ENCODE results near the gene LRRC72. TPM values are rescaled to one million over a fixed set of nuclear protein-coding genes. Genes with fewer than 3 reads are reported as not detected.
"Not testable (repeated sequence)": the region's sequence is repeated elsewhere in the genome, so short reads cannot be mapped to it uniquely, and the experiment has no call there.

LRRC72 gene
- total RNA-seq, 1 donor from 2014 or later: not detected

DNA sequence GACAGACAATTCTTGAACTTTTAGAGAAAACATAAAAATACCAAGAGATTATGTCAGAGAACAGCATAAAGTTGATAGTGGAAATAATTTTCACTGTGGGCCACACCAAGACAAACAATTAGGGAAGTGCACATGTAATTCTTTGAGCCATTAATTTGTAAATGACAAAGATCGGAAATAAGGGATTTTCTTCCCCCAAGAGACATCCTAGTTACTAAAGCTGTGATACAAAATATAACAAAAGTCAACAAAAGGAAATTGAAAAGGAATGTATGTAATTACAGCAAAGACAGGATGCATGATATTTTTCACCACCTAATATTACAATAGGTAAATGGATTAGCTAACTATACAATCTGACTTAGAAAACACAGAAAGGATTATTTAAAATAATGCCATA lies 12.4 kb upstream of the LRRC72 start:
- Histone ChIP-seq H3K9ac (ENCODE audit: low read length) (no peak overlapping the region), H3K79me2 (ENCODE audit: insufficient read depth, low read length) (no peaks in the 10 kb centered on the region), H3K27me3 (ENCODE audit: insufficient read depth, low read length) (no peaks in the 10 kb centered on the region), H3K4me2 (ENCODE audit: low read length) (no peak overlapping the region), H3K4me3 (ENCODE audit: insufficient read depth, low read depth, low read length) (no peak overlapping the region), H3K27ac (ENCODE audit: low read depth, low read length) (no peak overlapping the region), H3K4me1 (ENCODE audit: insufficient read depth, low read length) (no peaks in the 10 kb centered on the region), H4K20me1 (ENCODE audit: insufficient read depth, low read length) (no peaks in the 10 kb centered on the region), H3K9me3 (ENCODE audit: insufficient read depth, low read depth, low read length) (no peaks in the 10 kb centered on the region), H3K36me3 (ENCODE audit: insufficient read depth, low read length) (no peaks in the 10 kb centered on the region), H2AFZ (ENCODE audit: low read depth, low read length) (no peak overlapping the region)
- peaks cover 1% of the 10 kb centered on the region for H3K27me3 Mint-ChIP-seq (ENCODE audit: low read depth, unreplicated experiment)
- DNase-seq (ENCODE audit: low read depth): no peak
- no peak overlapping the region for H3K4me3 Mint-ChIP-seq (ENCODE audit: unreplicated experiment)
- no peak for TF ChIP-seq EZH2 (IDR thresholded peaks at IDR 0.05; ENCODE audit: insufficient read depth, low read length)
- TF ChIP-seq, protein P1, sequence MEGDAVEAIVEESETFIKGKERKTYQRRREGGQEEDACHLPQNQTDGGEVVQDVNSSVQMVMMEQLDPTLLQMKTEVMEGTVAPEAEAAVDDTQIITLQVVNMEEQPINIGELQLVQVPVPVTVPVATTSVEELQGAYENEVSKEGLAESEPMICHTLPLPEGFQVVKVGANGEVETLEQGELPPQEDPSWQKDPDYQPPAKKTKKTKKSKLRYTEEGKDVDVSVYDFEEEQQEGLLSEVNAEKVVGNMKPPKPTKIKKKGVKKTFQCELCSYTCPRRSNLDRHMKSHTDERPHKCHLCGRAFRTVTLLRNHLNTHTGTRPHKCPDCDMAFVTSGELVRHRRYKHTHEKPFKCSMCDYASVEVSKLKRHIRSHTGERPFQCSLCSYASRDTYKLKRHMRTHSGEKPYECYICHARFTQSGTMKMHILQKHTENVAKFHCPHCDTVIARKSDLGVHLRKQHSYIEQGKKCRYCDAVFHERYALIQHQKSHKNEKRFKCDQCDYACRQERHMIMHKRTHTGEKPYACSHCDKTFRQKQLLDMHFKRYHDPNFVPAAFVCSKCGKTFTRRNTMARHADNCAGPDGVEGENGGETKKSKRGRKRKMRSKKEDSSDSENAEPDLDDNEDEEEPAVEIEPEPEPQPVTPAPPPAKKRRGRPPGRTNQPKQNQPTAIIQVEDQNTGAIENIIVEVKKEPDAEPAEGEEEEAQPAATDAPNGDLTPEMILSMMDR (IDR thresholded peaks at IDR 0.05; ENCODE audit: insufficient read depth, low read depth, low read length): no peak
- H3K4me1 Mint-ChIP-seq (ENCODE audit: low read depth, unreplicated experiment): no peaks in the 10 kb centered on the region
- FAIRE-seq: no peak
- no peak overlapping the region for H3K27ac Mint-ChIP-seq (ENCODE audit: unreplicated experiment)
- H3K9me3 Mint-ChIP-seq (ENCODE audit: unreplicated experiment): no peaks in the 10 kb centered on the region
- no peaks in the 10 kb centered on the region for H3K36me3 Mint-ChIP-seq (ENCODE audit: low read depth, unreplicated experiment)

DNA sequence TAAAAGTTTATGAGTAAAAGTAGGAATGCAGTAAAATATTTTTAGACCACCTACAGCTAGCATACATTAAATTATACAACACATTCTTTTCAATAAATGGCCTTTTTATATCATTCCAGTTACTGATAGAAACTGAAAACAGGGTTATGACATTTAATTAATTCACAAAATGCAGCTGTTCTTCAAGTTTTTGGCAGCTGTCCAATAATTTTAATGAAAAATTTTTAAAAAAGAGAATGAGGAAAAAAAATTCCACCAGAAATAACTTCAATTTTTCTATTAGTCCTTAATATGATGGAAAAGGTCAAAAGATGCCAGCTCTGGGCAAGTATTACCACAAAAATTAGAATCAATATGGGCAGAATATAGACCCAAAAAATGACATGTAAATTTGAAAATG lies 11.9 kb upstream of the LRRC72 start:
- H3K79me2 ChIP-seq (ENCODE audit: insufficient read depth, low read length): no peaks in the 10 kb centered on the region
- no peaks in the 10 kb centered on the region for H3K9me3 Mint-ChIP-seq (ENCODE audit: unreplicated experiment)
- H3K27me3 Mint-ChIP-seq (ENCODE audit: low read depth, unreplicated experiment): peaks cover 1% of the 10 kb centered on the region
- H3K4me3 Mint-ChIP-seq (ENCODE audit: unreplicated experiment): no peak overlapping the region
- FAIRE-seq (no peak), DNase-seq (ENCODE audit: low read depth) (no peak)
- H3K36me3 Mint-ChIP-seq (ENCODE audit: low read depth, unreplicated experiment): no peaks in the 10 kb centered on the region
- no peak overlapping the region for H2AFZ ChIP-seq (ENCODE audit: low read depth, low read length)
- no peaks in the 10 kb centered on the region for H4K20me1 ChIP-seq (ENCODE audit: insufficient read depth, low read length)
- no peaks in the 10 kb centered on the region for H3K27me3 ChIP-seq (ENCODE audit: insufficient read depth, low read length)
- no peaks in the 10 kb centered on the region for H3K9me3 ChIP-seq (ENCODE audit: insufficient read depth, low read depth, low read length)
- H3K4me3 ChIP-seq (ENCODE audit: insufficient read depth, low read depth, low read length): no peak overlapping the region
- H3K27ac Mint-ChIP-seq (ENCODE audit: unreplicated experiment): no peak overlapping the region
- H3K27ac ChIP-seq (ENCODE audit: low read depth, low read length): no peak overlapping the region
- H3K36me3 ChIP-seq (ENCODE audit: insufficient read depth, low read length): no peaks in the 10 kb centered on the region
- H3K9ac ChIP-seq (ENCODE audit: low read length): no peak overlapping the region
- no peak for TF ChIP-seq EZH2 (IDR thresholded peaks at IDR 0.05; ENCODE audit: insufficient read depth, low read length)
- TF ChIP-seq, protein P1 (IDR thresholded peaks at IDR 0.05; ENCODE audit: insufficient read depth, low read depth, low read length): no peak
- no peaks in the 10 kb centered on the region for H3K4me1 ChIP-seq (ENCODE audit: insufficient read depth, low read length)
- no peak overlapping the region for H3K4me2 ChIP-seq (ENCODE audit: low read length)
- H3K4me1 Mint-ChIP-seq (ENCODE audit: low read depth, unreplicated experiment): no peaks in the 10 kb centered on the region

DNA sequence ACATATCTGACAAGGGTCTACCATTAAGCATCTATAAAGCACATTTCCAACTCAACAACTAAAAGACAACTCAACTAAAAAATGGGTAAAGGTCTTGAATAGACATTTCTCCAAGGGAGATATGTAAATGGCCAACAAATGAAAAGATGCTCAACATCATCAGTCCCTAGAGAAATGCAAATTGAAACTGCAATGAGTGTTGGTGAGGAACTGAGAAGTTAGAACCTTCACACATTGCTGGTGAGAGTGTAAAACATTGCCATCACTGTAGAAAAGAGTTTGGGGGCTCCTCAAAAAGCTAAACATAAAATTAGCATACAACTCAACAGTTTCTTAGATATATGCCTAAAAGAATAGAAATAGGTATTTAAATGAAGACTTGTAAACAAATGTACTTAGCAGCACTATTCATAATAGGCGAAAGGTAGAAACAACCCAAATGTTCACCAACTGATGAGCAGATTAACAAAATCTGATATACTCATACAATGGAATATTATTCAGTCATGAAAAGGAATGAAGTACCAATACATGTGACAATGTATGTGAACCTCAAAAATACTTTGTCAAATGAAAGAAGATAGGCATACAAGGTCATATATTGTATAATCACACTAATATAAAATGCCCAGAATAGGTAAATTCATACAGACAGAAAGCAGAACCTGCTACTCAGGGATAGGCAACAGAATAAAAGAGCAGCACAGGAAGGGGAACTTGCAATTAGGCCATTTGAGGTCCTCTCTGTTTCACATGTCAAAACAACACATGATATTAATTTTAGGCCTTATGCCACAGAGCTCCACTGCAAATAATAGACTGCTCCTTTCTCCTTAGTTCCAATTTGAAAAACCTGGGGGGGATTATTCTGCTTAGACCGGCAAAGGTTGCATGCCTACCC lies 10.6 kb upstream of the LRRC72 start:
- TF ChIP-seq, protein P1 (IDR thresholded peaks at IDR 0.05; ENCODE audit: insufficient read depth, low read depth, low read length): no peak
- no peak for TF ChIP-seq EZH2 (IDR thresholded peaks at IDR 0.05; ENCODE audit: insufficient read depth, low read length)
- FAIRE-seq: no peak
- Histone ChIP-seq H3K36me3 (ENCODE audit: insufficient read depth, low read length) (no peaks in the 10 kb centered on the region), H3K9me3 (ENCODE audit: insufficient read depth, low read depth, low read length) (no peaks in the 10 kb centered on the region), H4K20me1 (ENCODE audit: insufficient read depth, low read length) (no peaks in the 10 kb centered on the region), H3K9ac (ENCODE audit: low read length) (no peak overlapping the region), H2AFZ (ENCODE audit: low read depth, low read length) (no peak overlapping the region), H3K4me2 (ENCODE audit: low read length) (no peak overlapping the region), H3K27ac (ENCODE audit: low read depth, low read length) (no peak overlapping the region), H3K4me1 (ENCODE audit: insufficient read depth, low read length) (no peaks in the 10 kb centered on the region), H3K4me3 (ENCODE audit: insufficient read depth, low read depth, low read length) (no peak overlapping the region), H3K79me2 (ENCODE audit: insufficient read depth, low read length) (no peaks in the 10 kb centered on the region), H3K27me3 (ENCODE audit: insufficient read depth, low read length) (no peaks in the 10 kb centered on the region)
- no peak for DNase-seq (ENCODE audit: low read depth)
- H3K27ac Mint-ChIP-seq (ENCODE audit: unreplicated experiment): no peak overlapping the region
- H3K4me3 Mint-ChIP-seq (ENCODE audit: unreplicated experiment): no peak overlapping the region
- H3K9me3 Mint-ChIP-seq (ENCODE audit: unreplicated experiment): no peaks in the 10 kb centered on the region
- H3K4me1 Mint-ChIP-seq (ENCODE audit: low read depth, unreplicated experiment): no peaks in the 10 kb centered on the region
- no peaks in the 10 kb centered on the region for H3K36me3 Mint-ChIP-seq (ENCODE audit: low read depth, unreplicated experiment)
- H3K27me3 Mint-ChIP-seq (ENCODE audit: low read depth, unreplicated experiment): peaks cover 1% of the 10 kb centered on the region

DNA sequence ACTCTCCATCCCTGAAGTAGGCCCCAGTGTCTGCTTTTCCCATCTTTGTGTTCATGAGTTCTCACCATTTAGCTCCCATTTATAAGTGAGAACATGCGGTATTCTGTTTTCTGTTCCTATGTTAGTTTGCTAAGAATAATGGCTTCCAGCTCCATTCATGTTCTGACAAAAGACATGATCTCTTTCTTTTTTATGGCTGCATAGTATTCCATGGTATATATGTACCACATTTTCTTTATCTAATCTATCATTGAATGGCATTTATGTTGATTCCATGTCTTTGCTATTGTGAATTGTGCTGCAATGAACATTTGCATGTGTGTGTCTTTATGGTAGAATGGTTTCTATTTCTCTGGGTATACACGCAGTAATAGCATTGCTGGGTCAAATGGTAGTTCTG lies 6.6 kb upstream of the LRRC72 start:
- not testable (repeated sequence) for H2AFZ ChIP-seq (ENCODE audit: low read depth, low read length); H3K9ac ChIP-seq (ENCODE audit: low read length); H3K4me3 ChIP-seq (ENCODE audit: insufficient read depth, low read depth, low read length); FAIRE-seq; H3K27ac ChIP-seq (ENCODE audit: low read depth, low read length); DNase-seq (ENCODE audit: low read depth); H3K27ac Mint-ChIP-seq (ENCODE audit: unreplicated experiment); H3K4me1 ChIP-seq (ENCODE audit: insufficient read depth, low read length); H3K4me2 ChIP-seq (ENCODE audit: low read length); H3K9me3 Mint-ChIP-seq (ENCODE audit: unreplicated experiment); H4K20me1 ChIP-seq (ENCODE audit: insufficient read depth, low read length); H3K9me3 ChIP-seq (ENCODE audit: insufficient read depth, low read depth, low read length); H3K27me3 ChIP-seq (ENCODE audit: insufficient read depth, low read length); H3K36me3 Mint-ChIP-seq (ENCODE audit: low read depth, unreplicated experiment); H3K27me3 Mint-ChIP-seq (ENCODE audit: low read depth, unreplicated experiment); H3K4me3 Mint-ChIP-seq (ENCODE audit: unreplicated experiment); H3K4me1 Mint-ChIP-seq (ENCODE audit: low read depth, unreplicated experiment); H3K79me2 ChIP-seq (ENCODE audit: insufficient read depth, low read length); H3K36me3 ChIP-seq (ENCODE audit: insufficient read depth, low read length)

All from astrocyte (in vitro differentiated cells and primary cell).